GM12891 (cell line): ENCODE measurements around the gene DLG1.

Source experiments
- POLR2A ChIP-seq: IDR thresholded peaks from 2 replicates; pipeline ENCODE4 v1.6.1; 2011; ENCODE audit warnings: low read depth, low read length, control low read depth
- POLR2AphosphoS5 ChIP-seq: IDR thresholded peaks from 2 replicates; pipeline ENCODE4 v1.6.1; 2011; ENCODE audit warnings: low read depth, low read length, control low read depth
- SPI1 ChIP-seq: IDR thresholded peaks from 2 replicates; pipeline ENCODE4 v1.6.1; 2011; ENCODE audit warnings: low read depth, low read length, control low read depth
- TAF1 ChIP-seq: IDR thresholded peaks from 2 replicates; pipeline ENCODE4 v1.6.1; 2011; ENCODE audit warnings: low read depth, low read length, control low read depth

DNA sequence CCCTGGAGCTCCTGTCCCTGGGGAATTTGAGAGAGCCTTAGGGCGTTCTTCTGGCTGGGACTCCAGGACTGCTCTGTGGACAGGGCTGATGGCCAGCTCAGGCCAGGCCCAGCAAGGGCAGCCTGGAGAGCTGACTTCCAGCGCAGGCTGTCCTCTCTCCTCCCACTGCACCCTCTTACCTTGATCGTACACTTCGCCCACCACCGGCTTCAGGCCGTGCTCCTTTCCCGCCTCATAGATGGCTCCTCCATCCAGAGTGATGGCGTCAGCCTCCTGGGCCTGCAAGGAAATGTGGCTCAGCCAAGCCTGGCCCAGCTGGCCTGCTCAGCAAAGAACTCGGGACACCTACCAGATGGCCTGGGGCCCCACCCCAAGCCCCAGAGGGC lies 271.9 kb downstream of the DLG1 start:
- TF ChIP-seq POLR2AphosphoS5 = no peak
- no peak for TF ChIP-seq TAF1
- TF ChIP-seq SPI1 = no peak
- no peak for TF ChIP-seq POLR2A
